Measurements from ENCODE around the gene FGFR3.

DNA sequence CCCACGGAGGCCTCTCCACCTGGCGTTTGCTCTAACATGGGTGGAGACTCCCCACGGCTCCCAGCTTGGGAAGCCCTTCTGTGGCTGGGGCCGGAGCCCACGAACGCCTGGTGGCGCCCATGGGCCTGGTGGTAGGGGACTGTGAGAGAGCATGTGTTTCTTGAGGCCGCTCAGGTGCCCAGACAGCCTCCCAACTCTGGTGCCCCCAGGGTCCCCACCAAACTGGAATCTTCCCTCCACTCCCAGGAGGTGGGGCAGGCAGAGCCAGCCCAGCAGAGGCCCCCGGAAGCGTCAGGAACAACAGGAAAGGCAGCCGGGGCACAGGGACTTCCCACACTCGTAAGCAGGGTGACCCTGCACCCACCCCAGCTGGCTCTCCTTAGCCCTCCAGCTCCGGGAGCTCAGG lies 33.3 kb upstream of the FGFR3 start:
- no peak for TF ChIP-seq EZH2 (IDR thresholded peaks at IDR 0.05; ENCODE audit: insufficient read depth, poor library complexity, severe bottlenecking)
- no peak for TF ChIP-seq EZH2phosphoT487 (IDR thresholded peaks at IDR 0.05; ENCODE audit: insufficient read depth, low read depth)
